ENCODE results near the gene SETD2. TPM values are rescaled to one million over a fixed set of nuclear protein-coding genes. Genes with fewer than 3 reads are reported as not detected.

SETD2 gene
- total and polyA plus RNA-seq, 9 of the 15 experiments (the other 6 are each of a cell fraction or from before 2014, with no cell fraction given): 8.2 to 44.0 (median 33.6) TPM

DNA sequence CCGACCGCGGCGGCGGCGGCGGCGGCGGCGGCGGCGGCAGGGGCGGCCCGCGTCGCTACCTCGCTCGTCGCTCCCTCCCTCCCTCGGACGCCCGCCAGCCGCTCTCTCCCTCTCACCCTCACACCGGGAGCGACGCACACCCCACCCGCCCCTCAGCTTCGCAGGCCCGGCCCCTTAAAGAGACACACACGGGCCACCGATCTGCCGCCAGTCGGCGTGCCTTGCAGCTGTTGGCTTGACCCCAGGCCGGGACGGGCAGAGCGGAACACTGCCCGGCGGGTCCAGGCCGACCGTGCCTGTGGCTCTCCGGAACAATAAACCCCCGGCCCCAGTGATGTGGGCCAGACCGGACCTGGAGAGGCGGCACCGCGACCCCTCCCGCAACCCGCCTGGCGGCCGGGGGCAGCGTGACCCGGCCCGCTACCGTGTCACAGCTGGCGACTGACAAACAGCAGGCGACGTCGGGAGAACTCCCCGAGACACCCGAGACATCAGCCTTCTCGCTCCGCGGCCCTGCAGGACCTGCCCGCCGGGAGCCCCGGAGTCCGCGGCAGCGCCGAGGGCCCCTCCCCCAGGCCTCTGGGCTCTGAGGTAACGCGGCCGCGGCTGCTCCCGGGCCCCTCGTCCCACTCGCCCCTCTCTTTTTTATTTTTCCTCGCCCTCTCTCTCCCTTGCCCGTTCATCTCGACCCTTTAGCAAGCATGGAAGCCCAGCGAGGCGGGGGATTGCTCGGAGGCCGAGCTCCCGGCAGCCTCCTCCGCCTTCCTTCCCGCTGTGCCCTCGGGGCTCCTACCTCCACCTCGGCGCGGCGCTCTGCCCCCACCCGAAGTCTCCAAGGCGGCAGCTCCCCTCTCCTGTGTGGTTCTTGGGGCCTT lies at the start of gene SETD2 (continued):
- no peak for TF ChIP-seq ZNF696 (CRISPR knock-in tag; conservative IDR thresholded peaks at IDR 0.05)
- no peak for TF ChIP-seq ZNF143 (CRISPR knock-in tag; IDR thresholded peaks at IDR 0.05)
- TF ChIP-seq NBN (IDR thresholded peaks at IDR 0.05; ENCODE audit: low read depth): no peak
- no peak for TF ChIP-seq HOXB6 (CRISPR knock-in tag; IDR thresholded peaks at IDR 0.05; ENCODE audit: borderline replicate concordance)
- no peak for TF ChIP-seq SMARCE1 (IDR thresholded peaks at IDR 0.05)
- TF ChIP-seq SRF (CRISPR knock-in tag; IDR thresholded peaks at IDR 0.05): no peak; a peak in 1 of 4 replicates
- no peak for TF ChIP-seq ZNF644 (tag; IDR thresholded peaks at IDR 0.05; ENCODE audit: low read depth)
- no peak; the same call in 1 of the 2 replicates for TF ChIP-seq IFI16 (CRISPR knock-in tag; IDR thresholded peaks at IDR 0.05)
- no peak for TF ChIP-seq MAFF (IDR thresholded peaks at IDR 0.05; ENCODE audit: low read length)
- no peak for TF ChIP-seq CREB3 (tag; conservative IDR thresholded peaks at IDR 0.05; ENCODE audit: low read depth)
- peak in 2 of 3 experiments; percentile 49 to 58 for TF ChIP-seq YY1 (IDR thresholded peaks at IDR 0.05; ENCODE audit: borderline replicate concordance in 1 of 3, control insufficient read depth in 1 of 3, extremely low read depth in 1 of 3, insufficient read depth in 3 of 3, insufficient read length in 1 of 3, insufficient replicate concordance in 2 of 3, low read depth in 1 of 3, low read length in 2 of 3)
- TF ChIP-seq BACH1 (tag; IDR thresholded peaks at IDR 0.05): no peak
- TF ChIP-seq CREB5 (CRISPR knock-in tag; IDR thresholded peaks at IDR 0.05): no peak
- TF ChIP-seq ADNP (tag; IDR thresholded peaks at IDR 0.05): no peak
- TF ChIP-seq MTA1 (IDR thresholded peaks at IDR 0.05; ENCODE audit: borderline replicate concordance): peak; percentile 78
- TF ChIP-seq CBFB (CRISPR knock-in tag; IDR thresholded peaks at IDR 0.05): no peak
- TF ChIP-seq, protein P1, sequence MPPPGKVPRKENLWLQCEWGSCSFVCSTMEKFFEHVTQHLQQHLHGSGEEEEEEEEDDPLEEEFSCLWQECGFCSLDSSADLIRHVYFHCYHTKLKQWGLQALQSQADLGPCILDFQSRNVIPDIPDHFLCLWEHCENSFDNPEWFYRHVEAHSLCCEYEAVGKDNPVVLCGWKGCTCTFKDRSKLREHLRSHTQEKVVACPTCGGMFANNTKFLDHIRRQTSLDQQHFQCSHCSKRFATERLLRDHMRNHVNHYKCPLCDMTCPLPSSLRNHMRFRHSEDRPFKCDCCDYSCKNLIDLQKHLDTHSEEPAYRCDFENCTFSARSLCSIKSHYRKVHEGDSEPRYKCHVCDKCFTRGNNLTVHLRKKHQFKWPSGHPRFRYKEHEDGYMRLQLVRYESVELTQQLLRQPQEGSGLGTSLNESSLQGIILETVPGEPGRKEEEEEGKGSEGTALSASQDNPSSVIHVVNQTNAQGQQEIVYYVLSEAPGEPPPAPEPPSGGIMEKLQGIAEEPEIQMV (tag; conservative IDR thresholded peaks at IDR 0.05; ENCODE audit: low read depth): no peak
- peak; percentile 30; the same call in 1 of the 2 replicates for TF ChIP-seq ERF (CRISPR knock-in tag; IDR thresholded peaks at IDR 0.05)
- no peak for TF ChIP-seq SMARCB1 (IDR thresholded peaks at IDR 0.05; ENCODE audit: insufficient read length, low read depth)
- no peak for TF ChIP-seq KAT2B (IDR thresholded peaks at IDR 0.05; ENCODE audit: low read depth, low read length)
- peak; percentile 74 for TF ChIP-seq POLR2A (conservative IDR thresholded peaks at IDR 0.05)
- TF ChIP-seq, protein P2, sequence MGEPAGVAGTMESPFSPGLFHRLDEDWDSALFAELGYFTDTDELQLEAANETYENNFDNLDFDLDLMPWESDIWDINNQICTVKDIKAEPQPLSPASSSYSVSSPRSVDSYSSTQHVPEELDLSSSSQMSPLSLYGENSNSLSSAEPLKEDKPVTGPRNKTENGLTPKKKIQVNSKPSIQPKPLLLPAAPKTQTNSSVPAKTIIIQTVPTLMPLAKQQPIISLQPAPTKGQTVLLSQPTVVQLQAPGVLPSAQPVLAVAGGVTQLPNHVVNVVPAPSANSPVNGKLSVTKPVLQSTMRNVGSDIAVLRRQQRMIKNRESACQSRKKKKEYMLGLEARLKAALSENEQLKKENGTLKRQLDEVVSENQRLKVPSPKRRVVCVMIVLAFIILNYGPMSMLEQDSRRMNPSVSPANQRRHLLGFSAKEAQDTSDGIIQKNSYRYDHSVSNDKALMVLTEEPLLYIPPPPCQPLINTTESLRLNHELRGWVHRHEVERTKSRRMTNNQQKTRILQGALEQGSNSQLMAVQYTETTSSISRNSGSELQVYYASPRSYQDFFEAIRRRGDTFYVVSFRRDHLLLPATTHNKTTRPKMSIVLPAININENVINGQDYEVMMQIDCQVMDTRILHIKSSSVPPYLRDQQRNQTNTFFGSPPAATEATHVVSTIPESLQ (CRISPR knock-in tag; IDR thresholded peaks at IDR 0.05): no peak
